SK-N-SH treated with all-trans-retinoic acid at 6 μM for 48 hours (cell line): ENCODE measurements around the gene NFASC.

Experiments used
- ISL1 ChIP-seq: fragments of 250-450 bp; sonication (Bioruptor Pico); IDR thresholded peaks from 2 replicates; pipeline ENCODE4 v2.1.2; 2022; ENCODE audit warnings: mild to moderate bottlenecking, moderate library complexity
- PPARA ChIP-seq: fragments of 250-450 bp; sonication (Bioruptor Pico); IDR thresholded peaks from 2 replicates; pipeline ENCODE4 v1.5.0; 2020; ENCODE audit warnings: mild to moderate bottlenecking, borderline replicate concordance
- TF ChIP-seq, protein P1 (sequence below): fragments of 250-450 bp; sonication (Bioruptor Pico); IDR thresholded peaks from 2 replicates; pipeline ENCODE4 v1.8.0; 2020; ENCODE audit warnings: mild to moderate bottlenecking, moderate library complexity, borderline replicate concordance

DNA sequence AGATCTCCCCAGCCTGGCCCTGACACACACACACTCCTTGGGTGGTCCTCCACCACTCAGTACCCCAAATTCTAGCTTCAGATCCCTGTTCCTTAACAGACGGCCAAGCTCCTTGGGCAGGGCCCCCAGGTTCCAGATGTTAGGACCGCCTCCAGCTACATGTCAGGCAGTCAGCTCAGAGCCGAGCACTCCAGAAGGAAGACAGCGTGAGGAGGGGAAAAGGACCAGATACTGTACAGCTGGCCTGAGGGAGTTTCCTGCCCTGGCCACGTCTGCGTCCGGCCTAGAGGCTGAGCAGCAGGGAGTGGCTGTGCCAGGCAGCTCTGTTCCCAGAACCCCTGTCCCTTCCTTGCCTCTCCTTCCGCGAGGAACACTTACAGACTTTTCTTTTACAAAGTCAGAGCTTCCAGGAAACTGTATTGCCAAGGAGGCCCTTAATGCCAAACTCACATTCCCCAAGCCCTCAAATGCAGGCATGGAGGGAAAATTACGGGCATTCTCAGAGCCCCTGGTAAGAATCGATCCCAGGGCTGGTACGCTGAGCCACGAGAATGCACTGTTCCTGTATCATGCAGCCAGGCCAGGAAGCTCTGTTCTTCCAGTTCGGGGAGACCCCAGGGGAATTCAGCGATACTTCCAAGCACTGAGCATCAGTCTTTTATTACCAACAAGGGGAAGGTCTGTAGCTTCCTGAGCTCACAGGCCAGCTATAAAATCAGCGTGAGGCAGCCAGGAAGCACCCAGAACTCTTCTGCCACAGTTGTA, 127.1 kb downstream of the NFASC start:
- TF ChIP-seq ISL1 (no peak), PPARA (CRISPR knock-in tag) (no peak)
- TF ChIP-seq, protein P1, sequence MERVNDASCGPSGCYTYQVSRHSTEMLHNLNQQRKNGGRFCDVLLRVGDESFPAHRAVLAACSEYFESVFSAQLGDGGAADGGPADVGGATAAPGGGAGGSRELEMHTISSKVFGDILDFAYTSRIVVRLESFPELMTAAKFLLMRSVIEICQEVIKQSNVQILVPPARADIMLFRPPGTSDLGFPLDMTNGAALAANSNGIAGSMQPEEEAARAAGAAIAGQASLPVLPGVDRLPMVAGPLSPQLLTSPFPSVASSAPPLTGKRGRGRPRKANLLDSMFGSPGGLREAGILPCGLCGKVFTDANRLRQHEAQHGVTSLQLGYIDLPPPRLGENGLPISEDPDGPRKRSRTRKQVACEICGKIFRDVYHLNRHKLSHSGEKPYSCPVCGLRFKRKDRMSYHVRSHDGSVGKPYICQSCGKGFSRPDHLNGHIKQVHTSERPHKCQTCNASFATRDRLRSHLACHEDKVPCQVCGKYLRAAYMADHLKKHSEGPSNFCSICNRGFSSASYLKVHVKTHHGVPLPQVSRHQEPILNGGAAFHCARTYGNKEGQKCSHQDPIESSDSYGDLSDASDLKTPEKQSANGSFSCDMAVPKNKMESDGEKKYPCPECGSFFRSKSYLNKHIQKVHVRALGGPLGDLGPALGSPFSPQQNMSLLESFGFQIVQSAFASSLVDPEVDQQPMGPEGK (CRISPR knock-in tag): no peak
